ENCODE data around the gene PDPR.

The PDPR gene

GRCh38 chr16:70157477-70158260 lies 43.5 kb downstream of the PDPR start:
- H2BK12ac ChIP-seq (ENCODE audit: low read length) = no peak overlapping the region
- no CpG with 5 or more reads among the region's 8 CpGs for WGBS (ENCODE audit: extremely low coverage, insufficient coverage, insufficient read length)
- no peaks in the 10 kb centered on the region for H3K79me2 ChIP-seq (ENCODE audit: control insufficient read depth, insufficient read depth, low read length, poor library complexity)
- H3K36me3 ChIP-seq (ENCODE audit: control insufficient read depth in 1 of 2, insufficient read depth in 2 of 2, low read length in 2 of 2) = peaks cover 34 to 64% of the 10 kb centered on the region in 2 experiments
- no peak overlapping the region for H2BK5ac ChIP-seq (ENCODE audit: low read depth, low read length, poor library complexity)
- no peak overlapping the region for H3K4me3 ChIP-seq (ENCODE audit: low read depth, low read length)
- no peak overlapping the region for H3K4ac ChIP-seq (ENCODE audit: low read depth, low read length)
- H2AK5ac ChIP-seq (ENCODE audit: low read length) = no peak overlapping the region
- H4K12ac ChIP-seq (ENCODE audit: low read depth, low read length) = no peak overlapping the region
- no peak overlapping the region for H3K9ac ChIP-seq (ENCODE audit: low read length)
- DNase-seq = no peak
- no peaks in the 10 kb centered on the region for H3K27me3 ChIP-seq (ENCODE audit: insufficient read depth, low read length)
- H2AFZ ChIP-seq (ENCODE audit: insufficient read depth, low read length, poor library complexity) = no peak overlapping the region
- no peaks in the 10 kb centered on the region for H3K9me3 ChIP-seq (ENCODE audit: insufficient read depth, low read depth, low read length)
- no peak overlapping the region for H4K91ac ChIP-seq (ENCODE audit: low read depth, low read length)
- H3K18ac ChIP-seq (ENCODE audit: low read length) = no peak overlapping the region
- H3K4me1 ChIP-seq (ENCODE audit: control insufficient read depth in 1 of 2, insufficient read depth in 2 of 2, low read length in 2 of 2) = no peaks in the 10 kb centered on the region
- H3K23ac ChIP-seq (ENCODE audit: low read length) = no peak overlapping the region
- H4K8ac ChIP-seq (ENCODE audit: low read depth, low read length) = no peak overlapping the region
- H3K79me1 ChIP-seq (ENCODE audit: low read length) = no peaks in the 10 kb centered on the region
- no peak overlapping the region for H3K4me2 ChIP-seq (ENCODE audit: low read length)
- no peak overlapping the region for H3K27ac ChIP-seq (ENCODE audit: low read depth, low read length)
- no peak overlapping the region for H2BK120ac ChIP-seq (ENCODE audit: insufficient read depth, low read length, poor library complexity)
- H3K14ac ChIP-seq (ENCODE audit: low read length) = no peak overlapping the region

GRCh38 chr16:70158261-70158939 lies 44.3 kb downstream of the PDPR start:
- no peak overlapping the region for H3K18ac ChIP-seq (ENCODE audit: low read length)
- H4K8ac ChIP-seq (ENCODE audit: low read depth, low read length) = no peak overlapping the region
- peaks cover 34 to 60% of the 10 kb centered on the region in 2 experiments for H3K36me3 ChIP-seq (ENCODE audit: control insufficient read depth in 1 of 2, insufficient read depth in 2 of 2, low read length in 2 of 2)
- H2AK5ac ChIP-seq (ENCODE audit: low read length) = no peak overlapping the region
- DNase-seq = no peak
- H3K9me3 ChIP-seq (ENCODE audit: insufficient read depth, low read depth, low read length) = no peaks in the 10 kb centered on the region
- H3K27ac ChIP-seq (ENCODE audit: low read depth, low read length) = no peak overlapping the region
- H3K23ac ChIP-seq (ENCODE audit: low read length) = no peak overlapping the region
- H3K79me2 ChIP-seq (ENCODE audit: control insufficient read depth, insufficient read depth, low read length, poor library complexity) = no peaks in the 10 kb centered on the region
- H3K14ac ChIP-seq (ENCODE audit: low read length) = no peak overlapping the region
- H3K4me2 ChIP-seq (ENCODE audit: low read length) = no peak overlapping the region
- no peak overlapping the region for H2AFZ ChIP-seq (ENCODE audit: insufficient read depth, low read length, poor library complexity)
- H3K27me3 ChIP-seq (ENCODE audit: insufficient read depth, low read length) = no peaks in the 10 kb centered on the region
- no peak overlapping the region for H2BK120ac ChIP-seq (ENCODE audit: insufficient read depth, low read length, poor library complexity)
- H2BK5ac ChIP-seq (ENCODE audit: low read depth, low read length, poor library complexity) = no peak overlapping the region
- H3K4me1 ChIP-seq (ENCODE audit: control insufficient read depth in 1 of 2, insufficient read depth in 2 of 2, low read length in 2 of 2) = no peaks in the 10 kb centered on the region
- no peak overlapping the region for H2BK12ac ChIP-seq (ENCODE audit: low read length)
- WGBS (ENCODE audit: extremely low coverage, insufficient coverage, insufficient read length) = no CpG with 5 or more reads among the region's 7 CpGs
- H3K79me1 ChIP-seq (ENCODE audit: low read length) = no peaks in the 10 kb centered on the region
- H3K4me3 ChIP-seq (ENCODE audit: low read depth, low read length) = no peak overlapping the region
- H3K9ac ChIP-seq (ENCODE audit: low read length) = no peak overlapping the region
- H4K91ac ChIP-seq (ENCODE audit: low read depth, low read length) = no peak overlapping the region
- no peak overlapping the region for H4K12ac ChIP-seq (ENCODE audit: low read depth, low read length)
- no peak overlapping the region for H3K4ac ChIP-seq (ENCODE audit: low read depth, low read length)

- H4K8ac ChIP-seq (ENCODE audit: low read depth, low read length) = no peak overlapping the region
- peaks cover 29 to 54% of the 10 kb centered on the region in 2 experiments for H3K36me3 ChIP-seq (ENCODE audit: control insufficient read depth in 1 of 2, insufficient read depth in 2 of 2, low read length in 2 of 2)
- no peak overlapping the region for H4K12ac ChIP-seq (ENCODE audit: low read depth, low read length)
- H3K4me1 ChIP-seq (ENCODE audit: control insufficient read depth in 1 of 2, insufficient read depth in 2 of 2, low read length in 2 of 2) = no peaks in the 10 kb centered on the region
- H3K27ac ChIP-seq (ENCODE audit: low read depth, low read length) = no peak overlapping the region
- H4K91ac ChIP-seq (ENCODE audit: low read depth, low read length) = no peak overlapping the region
- H3K9ac ChIP-seq (ENCODE audit: low read length) = no peak overlapping the region
- no peak overlapping the region for H3K23ac ChIP-seq (ENCODE audit: low read length)
- no peak overlapping the region for H2AFZ ChIP-seq (ENCODE audit: insufficient read depth, low read length, poor library complexity)
- no peaks in the 10 kb centered on the region for H3K9me3 ChIP-seq (ENCODE audit: insufficient read depth, low read depth, low read length)
- no peaks in the 10 kb centered on the region for H3K79me1 ChIP-seq (ENCODE audit: low read length)
- H3K4me3 ChIP-seq (ENCODE audit: low read depth, low read length) = no peak overlapping the region
- no peak overlapping the region for H2BK5ac ChIP-seq (ENCODE audit: low read depth, low read length, poor library complexity)
- H2BK120ac ChIP-seq (ENCODE audit: insufficient read depth, low read length, poor library complexity) = no peak overlapping the region
- H3K79me2 ChIP-seq (ENCODE audit: control insufficient read depth, insufficient read depth, low read length, poor library complexity) = no peaks in the 10 kb centered on the region
- H3K14ac ChIP-seq (ENCODE audit: low read length) = no peak overlapping the region
- WGBS (ENCODE audit: extremely low coverage, insufficient coverage, insufficient read length) = no CpG with 5 or more reads among the region's 9 CpGs
- no peak overlapping the region for H3K4ac ChIP-seq (ENCODE audit: low read depth, low read length)
- H3K4me2 ChIP-seq (ENCODE audit: low read length) = no peak overlapping the region
- no peak for DNase-seq
- H3K18ac ChIP-seq (ENCODE audit: low read length) = no peak overlapping the region
- H3K27me3 ChIP-seq (ENCODE audit: insufficient read depth, low read length) = no peaks in the 10 kb centered on the region
- no peak overlapping the region for H2BK12ac ChIP-seq (ENCODE audit: low read length)
- no peak overlapping the region for H2AK5ac ChIP-seq (ENCODE audit: low read length)
Measured at GRCh38 chr16:70159355-70160348, 45.5 kb downstream of the PDPR start.

GRCh38 chr16:70160388-70160787 lies 46.3 kb downstream of the PDPR start:
- WGBS (ENCODE audit: extremely low coverage, insufficient coverage, insufficient read length) = no CpG with 5 or more reads among the region's 6 CpGs

More at GRCh38 chr16:70160388-70160787, 46.3 kb downstream of the PDPR start:
- Histone ChIP-seq H4K91ac (ENCODE audit: low read depth, low read length) (no peak overlapping the region), H2AK5ac (ENCODE audit: low read length) (no peak overlapping the region), H3K4ac (ENCODE audit: low read depth, low read length) (no peak overlapping the region), H3K79me2 (ENCODE audit: control insufficient read depth, insufficient read depth, low read length, poor library complexity) (no peaks in the 10 kb centered on the region), H3K4me2 (ENCODE audit: low read length) (no peak overlapping the region), H2BK12ac (ENCODE audit: low read length) (no peak overlapping the region), H2BK120ac (ENCODE audit: insufficient read depth, low read length, poor library complexity) (no peak overlapping the region), H2AFZ (ENCODE audit: insufficient read depth, low read length, poor library complexity) (no peak overlapping the region), H3K9me3 (ENCODE audit: insufficient read depth, low read depth, low read length) (no peaks in the 10 kb centered on the region), H3K79me1 (ENCODE audit: low read length) (no peaks in the 10 kb centered on the region), H3K27me3 (ENCODE audit: insufficient read depth, low read length) (no peaks in the 10 kb centered on the region), H3K14ac (ENCODE audit: low read length) (no peak overlapping the region), H4K8ac (ENCODE audit: low read depth, low read length) (no peak overlapping the region), H3K27ac (ENCODE audit: low read depth, low read length) (no peak overlapping the region), H4K12ac (ENCODE audit: low read depth, low read length) (no peak overlapping the region), H2BK5ac (ENCODE audit: low read depth, low read length, poor library complexity) (no peak overlapping the region), H3K36me3 (ENCODE audit: control insufficient read depth in 1 of 2, insufficient read depth in 2 of 2, low read length in 2 of 2) (peaks cover 28 to 52% of the 10 kb centered on the region in 2 experiments), H3K23ac (ENCODE audit: low read length) (no peak overlapping the region), H3K18ac (ENCODE audit: low read length) (no peak overlapping the region), H3K9ac (ENCODE audit: low read length) (no peak overlapping the region), H3K4me3 (ENCODE audit: low read depth, low read length) (no peak overlapping the region), H3K4me1 (ENCODE audit: control insufficient read depth in 1 of 2, insufficient read depth in 2 of 2, low read length in 2 of 2) (no peaks in the 10 kb centered on the region)
- DNase-seq = no peak
